OCI-LY7 (cell line): ENCODE results near the gene PPCDC. TPM values are rescaled to one million over a fixed set of nuclear protein-coding genes. Genes with fewer than 3 reads are reported as not detected.

ENCODE experiments used
- BruUV-seq: library from RNA; stranded (reverse); fragments of 400-500 nt; replicated peaks from 2 replicates; lab custom pipeline; 2021; lab: Mats Ljungman, UMichigan
- CTCF ChIA-PET: fragments of 300-600 bp; sonication (Branson Sonifier 250); formaldehyde crosslinking; loops from one replicate; lab custom pipeline; 2022; ENCODE audit warnings: antibody characterized with exemption; ENCODE audit not compliant: unreplicated experiment; lab: Charles Lee
- POLR2A ChIA-PET: fragments of 300-600 bp; sonication (Branson Sonifier 250); formaldehyde crosslinking; loops from one replicate; lab custom pipeline; 2022; ENCODE audit warnings: antibody characterized with exemption; lab: Charles Lee
- DNase-seq: peaks from one replicate; pipeline ENCODE4 v3.0.0-alpha.2; 2015; ENCODE audit warnings: low spot score
- H2AFZ ChIP-seq: fragments of 200-600 bp; sonication (generic), shearing (Covaris generic); 2 replicates; pipeline ENCODE4 v1.6.1; 2014; ENCODE audit warnings: mild to moderate bottlenecking, antibody characterized with exemption, low read length, moderate library complexity
- H3K27ac ChIP-seq: fragments of 200-600 bp; sonication (generic); 2 replicates; pipeline ENCODE4 v1.5.1; 2014; ENCODE audit warnings: mixed run types, low read depth, mild to moderate bottlenecking, moderate library complexity, low read length, inconsistent platforms; ENCODE audit not compliant: poor library complexity, severe bottlenecking
- H3K36me3 ChIP-seq: fragments of 200-600 bp; sonication (generic); 2 replicates; pipeline ENCODE4 v1.6.1; 2014; ENCODE audit warnings: mild to moderate bottlenecking, antibody characterized with exemption, low read length, moderate library complexity, mixed read lengths; ENCODE audit not compliant: insufficient read depth
- H3K4me1 ChIP-seq: fragments of 200-600 bp; sonication (generic); 2 replicates; pipeline ENCODE4 v1.5.1; 2014; ENCODE audit warnings: mild to moderate bottlenecking, low read length; ENCODE audit not compliant: insufficient read depth, poor library complexity, severe bottlenecking
- H3K4me2 ChIP-seq: fragments of 200-600 bp; sonication (generic); 2 replicates; pipeline ENCODE4 v1.6.1; 2014; ENCODE audit warnings: mild to moderate bottlenecking, low read length
- H3K4me3 ChIP-seq: fragments of 200-600 bp; sonication (generic); 2 replicates; pipeline ENCODE4 v1.5.1; 2014; ENCODE audit warnings: mild to moderate bottlenecking, low read depth, low read length; ENCODE audit not compliant: poor library complexity, severe bottlenecking
- H3K79me2 ChIP-seq: fragments of 200-600 bp; sonication (generic); 2 replicates; pipeline ENCODE4 v1.6.1; 2016; ENCODE audit warnings: low read depth, mild to moderate bottlenecking, low read length, moderate library complexity, mixed read lengths; ENCODE audit not compliant: insufficient read depth
- H3K9me2 ChIP-seq: fragments of 200-600 bp; sonication (generic); 2 replicates; pipeline ENCODE4 v1.6.1; 2016; ENCODE audit warnings: mild to moderate bottlenecking, low read length, mixed read lengths; ENCODE audit not compliant: insufficient read depth
- H3K9me3 ChIP-seq: fragments of 200-600 bp; sonication (generic); 2 replicates; pipeline ENCODE4 v1.6.1; 2014; ENCODE audit warnings: mild to moderate bottlenecking, mixed run types, low read length, mixed read lengths
- H4K20me1 ChIP-seq: fragments of 200-600 bp; sonication (generic); 2 replicates; pipeline ENCODE4 v1.6.1; 2014; ENCODE audit warnings: mild to moderate bottlenecking, antibody characterized with exemption, low read length, moderate library complexity, mixed read lengths; ENCODE audit not compliant: insufficient read depth
- CTCF ChIP-seq: fragments of 200-600 bp; sonication (generic); conservative IDR thresholded peaks from 2 replicates; pipeline ENCODE4 v1.5.1; 2014; ENCODE audit warnings: mild to moderate bottlenecking, antibody characterized with exemption, low read length, moderate library complexity, mixed read lengths
- EZH2phosphoT487 ChIP-seq: fragments of 200-600 bp; sonication (generic); IDR thresholded peaks from 2 replicates; pipeline ENCODE4 v1.6.1; 2018; ENCODE audit warnings: low read depth, borderline replicate concordance, mild to moderate bottlenecking, mixed run types, antibody characterized with exemption, low read length, moderate library complexity, mixed read lengths
- intact Hi-C: fragments of 100-400 bp; cut with micrococcal nuclease; formaldehyde crosslinking; loops from one replicate; pipeline ENCODE4 v1.10.0; 2022; ENCODE audit not compliant: unreplicated experiment
- total RNA-seq, 2 experiments: library from RNA; depleted of rRNA in 1 of 2; stranded (reverse); fragments of >200 nt in 1 of 2; shearing (Covaris generic) in 1 of 2; gene quantifications; 2 replicates each; pipeline ENCODE4 v1.2.3, GENCODE V29; 2014 to 2022

The PPCDC gene
- total RNA-seq, 2 experiments from 2014 or later: 44.3 to 48.3 TPM

- no peak overlapping the region for H3K27ac ChIP-seq
- POLR2A ChIA-PET: interaction anchor here (0.7 to 0.8 kb wide), 2 partner anchors 16 to 20 kb away, joined by 5 to 6 read pairs; no protein-coding TSS in a partner anchor
- DNase-seq: no peak
- H2AFZ ChIP-seq: no peak overlapping the region
- CTCF ChIA-PET: interaction anchor here (1.3 kb wide), 1 partner anchor 11 kb away, joined by 4 read pairs; no protein-coding TSS in a partner anchor
- no peak for TF ChIP-seq CTCF
- TF ChIP-seq EZH2phosphoT487: no peak
- no TSS peak for BruUV-seq
- intact Hi-C loops: no loop called here
- no peaks in the 10 kb centered on the region for H3K9me2 ChIP-seq
- H3K79me2 ChIP-seq: no peaks in the 10 kb centered on the region
- no peaks in the 10 kb centered on the region for H3K9me3 ChIP-seq
- H3K4me3 ChIP-seq: no peak overlapping the region
- H3K4me2 ChIP-seq: no peak overlapping the region
- H3K4me1 ChIP-seq: no peaks in the 10 kb centered on the region
- H4K20me1 ChIP-seq: no peaks in the 10 kb centered on the region
- peaks cover 26% of the 10 kb centered on the region for H3K36me3 ChIP-seq
These were observed 30.3 kb downstream of the PPCDC start for GRCh38 chr15:75053748-75054125.

DNA sequence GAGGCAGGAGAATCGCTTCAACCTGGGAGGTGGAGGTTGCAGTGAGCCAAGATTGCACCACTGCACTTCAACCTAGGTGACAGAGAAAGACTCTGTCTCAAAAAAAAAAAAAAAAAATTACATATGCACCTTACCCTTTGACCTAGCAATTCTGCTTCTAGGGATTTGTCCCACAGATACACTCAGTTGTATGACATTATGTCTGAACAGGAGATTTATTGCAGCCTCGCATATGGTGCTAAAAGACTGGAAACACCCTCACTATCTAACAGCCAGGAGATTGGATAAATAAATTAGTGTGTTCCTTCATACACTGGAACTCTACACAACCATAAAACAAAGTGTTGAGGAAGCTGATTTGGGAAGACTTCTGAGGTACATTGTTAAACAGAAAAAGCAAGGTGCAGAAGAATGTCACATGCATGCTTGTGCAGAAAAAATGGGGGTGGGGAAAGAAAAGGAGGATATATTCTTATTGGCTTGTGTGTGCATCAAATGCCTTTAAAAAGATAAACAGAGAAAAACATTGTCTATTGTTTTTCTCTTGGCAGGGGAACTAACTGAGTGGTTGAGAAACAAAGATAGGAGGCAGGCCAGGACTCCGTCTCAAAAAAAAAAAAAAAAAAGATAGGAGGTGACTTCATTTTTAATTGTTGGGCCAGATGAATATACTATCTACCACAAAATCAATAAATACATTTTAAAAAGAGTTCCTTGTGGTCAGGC is 30.9 kb downstream of the PPCDC start:
- Histone ChIP-seq H3K36me3 (peaks cover 20% of the 10 kb centered on the region), H3K9me2 (no peaks in the 10 kb centered on the region), H4K20me1 (no peaks in the 10 kb centered on the region), H2AFZ (no peak overlapping the region), H3K27ac (no peak overlapping the region), H3K4me3 (no peak overlapping the region), H3K9me3 (no peaks in the 10 kb centered on the region), H3K4me2 (no peak overlapping the region), H3K79me2 (no peaks in the 10 kb centered on the region), H3K4me1 (no peaks in the 10 kb centered on the region)
- no peak for DNase-seq
- BruUV-seq: no TSS peak
- ChIA-PET CTCF (no interaction called here), POLR2A (interaction anchor here (0.7 to 0.8 kb wide), 2 partner anchors 16 to 20 kb away, joined by 5 to 6 read pairs; no protein-coding TSS in a partner anchor)
- TF ChIP-seq CTCF (no peak), EZH2phosphoT487 (no peak)
- intact Hi-C loops: no loop called here

- no peaks in the 10 kb centered on the region for H3K79me2 ChIP-seq
- no peak overlapping the region for H3K4me2 ChIP-seq
- DNase-seq: no peak
- ChIA-PET CTCF (no interaction called here), POLR2A (no interaction called here)
- no peak overlapping the region for H2AFZ ChIP-seq
- TSS peak; percentile 27 for BruUV-seq
- TF ChIP-seq EZH2phosphoT487: no peak
- no peak for TF ChIP-seq CTCF
- H3K4me1 ChIP-seq: no peaks in the 10 kb centered on the region
- intact Hi-C loops: no loop called here
- no peak overlapping the region for H3K4me3 ChIP-seq
- H4K20me1 ChIP-seq: no peaks in the 10 kb centered on the region
- no peaks in the 10 kb centered on the region for H3K9me2 ChIP-seq
- no peak overlapping the region for H3K27ac ChIP-seq
- H3K9me3 ChIP-seq: no peaks in the 10 kb centered on the region
- H3K36me3 ChIP-seq: peaks cover 12% of the 10 kb centered on the region
These were observed 32.6 kb downstream of the PPCDC start for GRCh38 chr15:75056036-75056435.
